Right cardiac atrium (tissue), 5 donors: ENCODE measurements around the gene ARF4. TPM values are rescaled to one million over a fixed set of nuclear protein-coding genes. Genes with fewer than 3 reads are reported as not detected.

Experiments
- ATAC-seq, 2 donors: fragments of 200-7000 bp; cut with Tn5 transposase; one replicate each; pipeline versions ENCODE4 v1.8.0 to v1.9.1; 2020; ENCODE audit warnings: moderate library complexity in 2 of 2, mild to moderate bottlenecking in 1 of 2
- DNase-seq, 3 donors: peaks; one replicate each; pipeline ENCODE4 v3.0.0-alpha.2; 2020
- H3K27ac ChIP-seq: one replicate; pipeline ENCODE4 v1.5.1; 2013; ENCODE audit warnings: mild to moderate bottlenecking, low read length, control low read depth, moderate library complexity
- H3K27me3 ChIP-seq: one replicate; pipeline ENCODE4 v1.6.1; 2013; ENCODE audit not compliant: control insufficient read depth, insufficient read depth
- H3K4me1 ChIP-seq: one replicate; pipeline ENCODE4 v1.6.1; 2013; ENCODE audit warnings: low read length; ENCODE audit not compliant: control insufficient read depth, insufficient read depth
- H3K4me3 ChIP-seq: one replicate; pipeline ENCODE4 v1.5.1; 2013; ENCODE audit warnings: low read length, control low read depth
- H3K9me3 ChIP-seq: one replicate; pipeline ENCODE4 v1.6.1; 2013; ENCODE audit warnings: low read length; ENCODE audit not compliant: control insufficient read depth
- WGBS: extraction: QIAGEN DNeasy Blood & Tissue Kit; methylation state at CpG from one replicate; pipeline ENCODE4 v1.1.7; 2013; 5-methylcytosine and 5-hydroxymethylcytosine counted together
- intact Hi-C, 4 donors: fragments of 100-400 bp; cut with DNase I; formaldehyde crosslinking; loops; one replicate each; pipeline versions ENCODE4 v1.11.0 to v1.14.0; 2022 to 2023
- polyA plus RNA-seq: library from polyadenylated mRNA; stranded (reverse); fragments of 200-250 nt; gene quantifications from one replicate; pipeline ENCODE4 v1.2.3, GENCODE V29; 2013
- total RNA-seq, 4 donors: library from RNA; stranded (reverse); fragmentation: NEBNext Ultra II Directional; extraction: Animal tissue kit (Norgen Biotek cat#: 25700); gene quantifications; one replicate each; pipeline ENCODE4 v1.2.1, GENCODE V29; 2021
- donor health status: healthy with polysubstance abuse.
- donor health status: DM: no; HTN: yes; CAD: no.
- donor health status: DM: no; HTN: no; CAD: no.
- donor health status: DM: no; HTN: yes; CAD: no; lungs with severe emphysema.
- donor health status: DM: yes; HTN: yes; CAD: no.

The ARF4 gene
- total and polyA plus RNA-seq, 5 donors, result 69.3 to 113 (median 88.8) TPM

GRCh38 chr3:57605683-57606082 is 8.5 kb upstream of the ARF4 start:
- no peaks in the 10 kb centered on the region for H3K9me3 ChIP-seq
- no peaks in the 10 kb centered on the region for H3K27me3 ChIP-seq
- DNase-seq (no peak), ATAC-seq (no peak)
- H3K27ac ChIP-seq, result no peak overlapping the region
- intact Hi-C loops, result no loop called here
- H3K4me3 ChIP-seq, result no peak overlapping the region
- no peaks in the 10 kb centered on the region for H3K4me1 ChIP-seq

GRCh38 chr3:57604971-57605370 is 7.8 kb upstream of the ARF4 start:
- no peaks in the 10 kb centered on the region for H3K9me3 ChIP-seq
- no peaks in the 10 kb centered on the region for H3K4me1 ChIP-seq
- ATAC-seq (no peak), DNase-seq (no peak)
- no peak overlapping the region for H3K4me3 ChIP-seq
- intact Hi-C loops, result no loop called here
- WGBS, result 89% methylated on average over 2 of the region's 2 CpGs
- no peak overlapping the region for H3K27ac ChIP-seq
- H3K27me3 ChIP-seq, result no peaks in the 10 kb centered on the region

- H3K9me3 ChIP-seq, result no peaks in the 10 kb centered on the region
- no peaks in the 10 kb centered on the region for H3K27me3 ChIP-seq
- ATAC-seq, result no peak
- intact Hi-C loops, result no loop called here
- H3K4me3 ChIP-seq, result no peak overlapping the region
- WGBS, result 98% methylated on average over 2 of the region's 2 CpGs
- H3K27ac ChIP-seq, result no peak overlapping the region
- DNase-seq, result no peak
- no peaks in the 10 kb centered on the region for H3K4me1 ChIP-seq
These were observed 3.1 kb upstream of the ARF4 start for GRCh38 chr3:57600195-57600594.

GRCh38 chr3:57598765-57599360 is 1.7 kb upstream of the ARF4 start:
- Histone ChIP-seq H3K27me3 (no peaks in the 10 kb centered on the region), H3K9me3 (no peaks in the 10 kb centered on the region), H3K4me1 (peaks cover 1% of the 10 kb centered on the region), H3K4me3 (peak overlapping the region; percentile 67), H3K27ac (peak overlapping the region; percentile 72)
- WGBS, result 48% methylated on average over 5 of the region's 5 CpGs
- DNase-seq, result no peak
- no peak for ATAC-seq
- intact Hi-C loops, result loop anchor here in 1 of 4 donors (5.0 kb wide), 1 partner anchor 42 kb away; the partner anchor contains the start of gene PDE12

- DNase-seq, result peak; percentile 77 to 93 (median 91)
- peak overlapping the region; percentile 88 for H3K27ac ChIP-seq
- no peaks in the 10 kb centered on the region for H3K27me3 ChIP-seq
- ATAC-seq, result peak; percentile 76 to 81
- H3K4me3 ChIP-seq, result peak overlapping the region; percentile 76
- whole genome bisulfite sequencing, result under 1% methylated on average over 31 of the region's 31 CpGs
- no peaks in the 10 kb centered on the region for H3K9me3 ChIP-seq
- H3K4me1 ChIP-seq, result peaks cover 5% of the 10 kb centered on the region
- intact Hi-C loops, result loop anchor here in 1 of 4 donors (5.0 kb wide), 1 partner anchor 39 kb away; the partner anchor contains the start of gene PDE12
These were observed 533 bp downstream of the ARF4 start for GRCh38 chr3:57596495-57597126.

- Histone ChIP-seq H3K27ac (no peak overlapping the region), H3K4me1 (peaks cover 5% of the 10 kb centered on the region)
- intact Hi-C loops, result no loop called here
These were observed 2.6 kb downstream of the ARF4 start for GRCh38 chr3:57594576-57594975.

GRCh38 chr3:57594144-57594543 is 3.0 kb downstream of the ARF4 start:
- Histone ChIP-seq H3K9me3 (no peaks in the 10 kb centered on the region), H3K27me3 (no peaks in the 10 kb centered on the region), H3K27ac (no peak overlapping the region), H3K4me1 (peaks cover 5% of the 10 kb centered on the region), H3K4me3 (no peak overlapping the region)
- DNase-seq, result no peak
- WGBS, result 71% methylated on average over 4 of the region's 4 CpGs
- no peak for ATAC-seq
- intact Hi-C loops, result no loop called here

More at GRCh38 chr3:57594576-57594975, 2.6 kb downstream of the ARF4 start:
- no peak for ATAC-seq
- no peaks in the 10 kb centered on the region for H3K9me3 ChIP-seq
- WGBS, result 19% methylated on average over 5 of the region's 5 CpGs
- H3K27me3 ChIP-seq, result no peaks in the 10 kb centered on the region
- peak overlapping the region; percentile 76 for H3K4me3 ChIP-seq
- DNase-seq, result no peak

- Histone ChIP-seq H3K4me1 (peaks cover 5% of the 10 kb centered on the region), H3K4me3 (no peak overlapping the region), H3K27me3 (no peaks in the 10 kb centered on the region), H3K9me3 (no peaks in the 10 kb centered on the region), H3K27ac (no peak overlapping the region)
- intact Hi-C loops, result no loop called here
- DNase-seq, result no peak
- 60% methylated on average over 6 of the region's 6 CpGs for WGBS
- ATAC-seq, result no peak
These were observed 4.8 kb downstream of the ARF4 start for GRCh38 chr3:57592306-57592705.

- Histone ChIP-seq H3K4me1 (peaks cover 4% of the 10 kb centered on the region), H3K9me3 (no peaks in the 10 kb centered on the region), H3K27me3 (no peaks in the 10 kb centered on the region), H3K27ac (no peak overlapping the region), H3K4me3 (no peak overlapping the region)
- intact Hi-C loops, result no loop called here
- 67% methylated on average over 2 of the region's 2 CpGs for WGBS
- DNase-seq (no peak), ATAC-seq (no peak)
These were observed 9.2 kb downstream of the ARF4 start for GRCh38 chr3:57587905-57588304.

GRCh38 chr3:57586778-57587177 is 10.4 kb downstream of the ARF4 start:
- no peaks in the 10 kb centered on the region for H3K4me1 ChIP-seq
- intact Hi-C loops, result no loop called here
- ATAC-seq, result no peak
- no peak overlapping the region for H3K27ac ChIP-seq
- DNase-seq, result no peak
- H3K4me3 ChIP-seq, result no peak overlapping the region
- no peaks in the 10 kb centered on the region for H3K9me3 ChIP-seq
- WGBS, result 74% methylated on average over 6 of the region's 6 CpGs
- H3K27me3 ChIP-seq, result no peaks in the 10 kb centered on the region

GRCh38 chr3:57583544-57583943 is 13.6 kb downstream of the ARF4 start:
- intact Hi-C loops, result no loop called here
- no peaks in the 10 kb centered on the region for H3K4me1 ChIP-seq
- H3K27ac ChIP-seq, result no peak overlapping the region
- ATAC-seq, result no peak
- no peaks in the 10 kb centered on the region for H3K9me3 ChIP-seq
- 86% methylated on average over 2 of the region's 2 CpGs for WGBS
- DNase-seq, result no peak
- H3K27me3 ChIP-seq, result no peaks in the 10 kb centered on the region
- H3K4me3 ChIP-seq, result no peak overlapping the region
